GM18508 (cell line): ENCODE results near the gene RNF17.

ENCODE experiments used
- ATAC-seq: cut with Tn5 transposase; IDR thresholded peaks from one replicate; pipeline ENCODE4 v1.9.1; 2021; ENCODE audit warnings: moderate number of reproducible peaks; ENCODE audit not compliant: insufficient read depth, unreplicated experiment

The RNF17 gene

DNA sequence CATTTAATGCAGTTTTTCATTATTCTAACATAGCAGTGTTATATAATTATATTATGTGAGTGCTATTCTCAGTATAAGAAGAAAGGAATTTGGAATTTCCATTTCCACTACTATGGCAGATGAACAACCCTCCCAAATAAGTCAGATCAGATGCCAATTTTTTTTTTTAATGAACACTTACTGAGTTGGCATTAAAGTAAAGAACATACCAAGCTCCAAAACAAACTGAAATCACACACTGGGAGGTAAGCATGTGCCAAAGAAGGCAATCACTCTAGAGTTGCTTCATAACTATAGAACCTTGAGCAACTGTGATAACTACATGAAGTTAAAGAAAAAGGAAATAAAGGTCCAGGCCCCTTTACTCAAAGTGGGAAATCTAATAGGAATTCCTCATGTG, 90.3 kb downstream of the RNF17 start:
- ATAC-seq, result no peak

DNA sequence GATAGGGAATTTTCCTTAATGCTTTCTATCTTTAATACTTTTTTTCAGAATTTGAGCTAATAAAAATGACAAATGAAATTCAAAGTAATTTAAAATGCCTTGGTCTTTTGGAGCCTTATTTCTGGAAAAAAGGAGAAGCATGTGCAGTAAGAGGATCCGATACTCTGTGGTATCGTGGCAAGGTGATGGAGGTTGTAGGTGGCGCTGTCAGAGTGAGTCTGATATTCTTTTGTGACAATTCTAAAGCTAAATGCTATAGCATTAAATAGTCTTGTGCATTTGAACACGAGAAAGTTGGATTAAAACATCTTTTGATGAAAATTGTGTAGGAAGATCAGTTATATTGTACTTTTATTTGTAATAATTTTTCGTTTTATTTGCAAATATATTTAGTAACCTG, 95.0 kb downstream of the RNF17 start:
- ATAC-seq, result no peak

DNA sequence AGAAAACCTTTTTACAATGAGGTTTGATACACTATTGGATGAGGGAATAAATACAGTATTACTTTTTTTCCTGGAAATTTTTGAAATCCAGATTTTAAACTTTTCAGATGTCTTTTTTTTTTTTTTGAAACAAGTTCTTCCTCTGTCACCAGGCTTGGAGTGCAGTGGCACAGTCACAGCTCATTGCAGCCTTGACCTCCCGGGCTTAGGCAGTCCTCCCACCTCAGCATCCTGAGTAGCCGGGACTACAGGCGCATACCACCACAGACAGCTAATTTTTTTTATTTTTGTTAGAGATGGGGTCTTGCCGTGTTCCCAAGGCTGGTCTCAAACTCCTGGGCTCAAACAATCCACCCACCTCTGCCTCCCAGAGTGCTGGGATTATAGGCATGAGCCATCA, 96.8 kb downstream of the RNF17 start:
- ATAC-seq, result no peak

DNA sequence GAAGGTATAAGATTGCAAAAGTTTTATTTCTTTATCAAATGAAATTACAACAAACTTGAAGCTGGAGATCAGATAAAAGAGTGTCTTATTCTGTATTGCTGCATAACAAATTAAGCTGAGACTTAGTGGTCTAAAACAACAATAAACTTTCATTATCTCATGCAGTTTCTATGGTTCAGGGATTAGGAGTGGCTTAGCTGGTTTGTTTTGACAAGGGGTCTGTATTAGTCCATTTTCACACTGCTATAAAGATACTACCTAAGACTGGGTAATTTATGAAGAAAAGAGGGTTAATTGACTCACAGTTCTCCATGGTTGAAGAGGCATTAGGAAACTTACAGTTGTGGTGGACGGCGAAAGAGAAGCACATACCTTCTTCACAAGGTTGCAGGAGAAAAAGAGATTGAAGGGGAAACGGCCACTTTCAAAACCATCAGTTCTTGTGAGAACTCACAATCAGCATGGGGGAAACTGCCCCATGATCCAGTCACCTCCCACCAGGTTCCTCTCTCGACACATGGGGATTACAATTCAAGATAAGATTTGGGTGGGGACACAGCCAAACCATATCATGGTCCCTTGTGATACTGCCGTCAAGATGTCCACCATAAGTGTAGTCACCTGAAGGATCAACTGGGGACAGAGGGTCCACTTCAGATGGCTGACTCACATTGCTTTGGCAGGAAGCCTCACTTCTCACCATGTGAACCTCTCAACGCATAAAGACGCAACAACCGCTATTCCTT, 97.8 kb downstream of the RNF17 start:
- no peak for ATAC-seq

DNA sequence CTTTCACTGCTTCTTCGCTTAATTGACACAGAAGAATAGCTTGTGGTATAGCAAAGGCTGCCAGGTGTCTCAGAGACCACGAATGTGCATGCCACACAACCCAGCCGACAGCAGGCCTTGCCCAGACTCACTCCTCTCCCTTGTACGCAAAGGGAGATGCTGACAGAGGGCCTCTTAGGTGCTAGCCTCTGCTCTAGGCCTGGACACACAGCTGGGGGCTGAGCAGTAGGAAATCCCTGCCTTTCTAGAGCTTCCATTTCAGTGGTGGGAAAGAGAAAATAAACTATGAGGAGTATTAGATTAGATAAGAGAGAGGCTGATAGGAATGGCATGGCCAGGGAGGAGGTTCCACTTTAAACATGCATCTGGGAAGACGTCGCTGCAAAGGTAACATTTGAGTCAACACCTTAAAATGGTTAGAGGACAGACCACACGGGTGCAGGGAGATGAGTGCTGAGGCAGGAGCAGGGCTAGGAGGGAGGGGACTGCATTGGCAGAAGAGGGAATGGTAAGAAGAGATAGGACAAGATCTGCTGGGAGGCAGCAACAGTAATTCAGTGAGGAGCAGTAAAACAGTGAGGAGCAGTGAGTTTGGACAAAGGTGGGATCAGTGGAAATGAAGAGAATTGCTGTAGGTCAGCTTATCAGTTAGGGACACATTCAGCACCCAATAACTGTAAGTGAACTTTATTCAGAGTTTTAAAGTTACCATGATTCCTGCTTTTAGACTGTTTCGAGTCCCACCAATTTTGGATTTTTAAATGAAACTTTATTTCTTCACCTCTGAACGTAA, 100.0 kb downstream of the RNF17 start:
- ATAC-seq, result no peak

DNA sequence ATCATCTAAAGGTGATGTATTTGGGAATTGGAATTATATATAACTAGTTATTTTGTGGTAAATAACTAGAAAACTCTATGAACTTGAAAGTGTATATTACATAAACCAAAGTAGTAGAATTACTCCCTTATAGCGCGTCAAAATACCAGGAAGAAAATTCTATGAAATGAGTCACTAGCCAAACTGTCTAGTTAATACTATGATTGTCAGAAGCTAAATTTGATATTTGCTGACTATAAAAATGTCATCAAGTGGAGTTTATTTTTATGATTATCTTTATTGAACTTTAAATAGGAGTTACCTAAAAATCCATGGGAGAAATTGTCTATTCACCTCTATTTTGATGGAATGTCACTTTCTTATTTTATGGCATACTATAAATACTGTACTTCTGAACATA, 100.6 kb downstream of the RNF17 start:
- no peak for ATAC-seq

DNA sequence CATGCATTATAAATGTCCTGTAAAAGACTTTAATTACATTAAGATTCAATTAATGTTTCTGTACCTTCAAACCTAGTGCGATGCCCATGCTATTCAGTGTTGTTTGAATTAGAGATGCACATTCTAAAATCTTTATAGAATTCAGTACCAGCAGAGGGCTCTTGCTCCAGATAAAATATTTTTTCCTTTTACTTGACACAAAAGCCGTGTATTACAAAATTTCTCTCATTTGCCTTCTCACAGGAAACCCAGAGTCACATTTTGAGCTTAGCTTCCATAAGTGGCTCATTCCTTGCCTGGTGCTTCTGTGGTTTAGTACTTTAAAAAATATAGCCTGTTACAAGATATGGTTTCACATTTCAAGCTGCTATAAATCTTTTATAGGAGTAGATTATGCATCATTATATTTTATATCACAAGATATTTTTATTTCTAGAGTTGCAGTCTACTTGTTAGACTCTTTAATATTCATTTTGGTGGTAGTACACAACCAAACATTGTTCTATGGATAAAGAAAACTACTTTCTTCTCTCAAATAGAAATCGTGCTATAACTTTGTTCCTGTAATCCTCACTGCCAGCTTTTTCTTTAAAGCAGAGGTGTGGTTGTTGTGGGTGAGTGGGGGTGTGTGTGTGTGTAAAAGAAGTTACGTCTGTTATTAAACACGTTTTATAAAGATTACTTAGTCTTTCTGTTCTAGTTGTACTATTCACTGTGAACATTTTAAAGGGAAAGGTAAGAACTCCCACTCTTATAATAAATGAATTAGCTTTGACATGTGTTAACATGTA, 101.4 kb downstream of the RNF17 start:
- no peak for ATAC-seq

DNA sequence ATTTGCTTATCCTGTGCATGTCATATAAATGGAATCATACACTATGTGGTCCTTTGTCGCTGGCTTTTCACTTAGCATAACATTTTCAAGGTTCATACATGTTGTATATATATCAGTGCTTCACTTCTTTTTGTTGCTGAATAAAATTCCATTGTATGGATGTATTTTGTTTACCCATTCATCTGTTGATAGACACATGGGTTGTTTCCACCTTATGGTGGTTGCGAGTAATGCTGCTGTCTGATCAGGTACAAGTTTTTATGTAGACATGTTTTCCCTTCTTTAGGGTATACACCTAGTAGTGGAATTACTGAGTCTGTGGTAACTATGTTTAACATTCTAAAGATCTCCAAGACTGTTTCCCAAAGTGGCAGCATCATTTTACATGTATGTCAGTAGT, 102.5 kb downstream of the RNF17 start:
- ATAC-seq, result no peak

DNA sequence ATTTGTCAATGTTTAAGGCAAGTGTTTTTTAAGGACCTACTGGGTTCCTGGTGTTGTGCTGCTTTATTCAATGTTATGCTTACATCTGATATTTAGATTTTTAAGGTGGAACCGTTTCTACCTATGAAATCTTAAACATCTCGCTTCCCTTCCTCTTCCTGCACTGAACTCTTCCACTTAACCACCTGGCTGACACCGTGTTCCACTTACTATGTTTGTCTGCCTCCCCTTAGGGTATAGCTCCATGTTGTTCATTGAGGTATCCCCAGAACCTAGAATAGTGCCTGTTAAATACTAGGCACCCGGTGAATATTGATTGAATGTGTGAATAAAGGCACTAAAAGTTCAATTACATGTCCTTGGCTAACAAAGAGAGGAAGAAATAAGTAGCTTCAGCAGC, 104.9 kb downstream of the RNF17 start:
- ATAC-seq, result no peak

DNA sequence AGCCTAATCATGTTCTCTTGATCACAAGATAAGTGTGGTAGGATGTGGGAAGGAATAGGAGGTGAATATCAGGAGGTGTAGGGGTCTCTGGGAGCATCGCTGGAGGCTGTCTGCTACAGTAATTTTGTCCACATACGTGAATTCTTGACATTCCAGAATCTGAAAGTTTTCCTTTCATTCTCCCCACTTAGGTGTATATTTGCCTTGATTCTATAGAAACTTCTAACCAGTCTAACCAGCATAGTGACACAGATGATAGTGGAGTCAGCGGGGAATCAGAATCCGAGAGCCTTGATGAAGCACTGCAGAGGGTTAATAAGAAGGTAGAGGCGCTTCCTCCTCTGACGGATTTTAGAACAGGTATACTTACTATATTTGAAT, 106.4 kb downstream of the RNF17 start:
- ATAC-seq, result no peak

DNA sequence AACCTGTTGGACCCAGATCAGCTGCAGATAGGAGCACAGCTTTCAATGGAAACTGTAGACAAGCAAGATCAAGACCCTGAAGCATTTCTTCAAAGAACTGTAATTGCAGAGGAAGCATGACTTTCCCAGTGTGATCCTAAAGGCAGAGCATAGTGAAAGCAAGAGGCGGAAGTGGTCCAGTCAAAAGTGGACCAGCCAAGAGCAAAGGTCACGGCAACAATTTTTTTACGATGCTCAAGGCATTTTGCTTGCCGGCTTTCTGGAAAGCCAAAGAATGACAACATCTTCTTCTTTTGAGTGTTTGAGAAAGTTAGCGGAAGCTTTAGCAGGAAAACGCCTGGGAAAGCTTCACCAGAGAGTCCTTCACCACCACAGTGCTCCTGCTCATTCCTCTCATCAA, 111.6 kb downstream of the RNF17 start:
- ATAC-seq, result no peak

DNA sequence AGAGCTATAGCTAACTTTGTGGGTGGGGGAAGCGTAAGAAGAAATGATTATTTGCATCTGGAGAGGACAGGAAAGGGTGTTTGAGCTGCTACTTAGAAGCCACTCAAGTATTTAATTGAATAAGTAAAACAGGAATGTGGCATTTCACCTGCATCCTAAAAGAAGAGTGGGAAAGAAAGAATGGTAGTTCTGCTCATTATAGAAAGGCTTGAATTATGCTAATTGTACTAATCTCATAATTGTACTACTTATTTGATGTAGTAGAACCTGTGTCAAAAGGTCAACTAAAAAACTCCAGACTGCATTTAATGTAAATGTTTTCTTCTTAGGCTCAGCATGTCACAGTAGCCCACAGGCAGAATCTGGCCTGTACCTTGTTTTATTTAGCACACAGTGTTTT, 113.6 kb downstream of the RNF17 start:
- no peak for ATAC-seq

DNA sequence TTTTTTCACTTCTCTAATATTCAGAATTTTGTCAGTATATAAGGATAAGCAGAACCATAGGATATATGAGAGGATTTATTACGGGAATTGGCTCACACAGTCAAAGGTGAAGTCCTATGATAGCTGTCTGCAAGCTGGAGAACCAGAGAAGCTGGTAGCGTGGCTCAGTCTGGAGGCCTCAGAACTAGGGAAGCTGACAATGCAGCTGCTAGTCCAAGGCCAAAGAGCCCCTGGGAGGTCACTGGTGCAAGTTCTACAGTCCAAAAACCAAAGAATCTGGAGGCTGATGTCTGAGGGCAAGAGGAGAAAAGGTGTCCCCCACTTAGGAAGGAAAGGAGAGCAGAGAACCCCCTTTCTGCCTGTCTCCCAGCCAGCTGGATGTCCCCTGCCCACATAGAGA, 114.4 kb downstream of the RNF17 start:
- ATAC-seq, result no peak

DNA sequence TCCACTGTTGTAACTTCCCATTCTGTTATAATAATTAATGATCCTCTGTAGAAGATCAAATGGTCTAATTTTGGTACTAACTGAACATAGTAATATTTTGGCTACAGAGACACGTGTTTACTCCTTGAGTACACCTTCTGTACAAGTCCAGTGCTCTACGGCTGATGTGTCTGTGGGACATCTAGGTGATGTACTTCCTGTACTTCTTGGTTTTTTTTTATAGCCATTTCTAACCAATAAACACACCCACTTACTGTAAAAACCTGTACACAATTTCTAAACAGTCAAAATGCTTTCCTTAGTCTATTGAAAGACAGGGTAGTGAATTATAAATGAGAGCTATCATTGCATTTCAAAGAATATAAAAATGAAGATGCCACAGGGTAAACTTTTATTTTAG, 118.7 kb downstream of the RNF17 start:
- ATAC-seq, result no peak

DNA sequence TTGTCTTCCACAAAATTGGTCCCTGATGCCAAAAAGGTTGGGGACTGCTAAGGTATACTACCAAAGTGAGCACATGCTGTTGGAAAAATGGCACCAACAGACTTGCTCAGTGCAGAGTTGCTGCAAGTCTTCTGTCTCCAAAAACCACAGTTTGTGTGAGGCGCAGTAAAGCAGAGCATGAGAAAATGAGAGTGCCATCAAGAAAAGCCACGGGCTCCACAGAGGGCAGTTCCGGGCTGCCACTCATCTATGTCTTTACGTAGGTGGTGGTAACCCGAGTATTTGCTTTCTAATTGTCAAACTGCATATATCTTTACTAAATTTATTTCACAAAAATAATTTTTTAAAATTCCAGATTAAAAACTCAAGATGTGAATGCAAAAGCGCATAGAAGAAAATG, 123.8 kb downstream of the RNF17 start:
- ATAC-seq, result peak; percentile 68

DNA sequence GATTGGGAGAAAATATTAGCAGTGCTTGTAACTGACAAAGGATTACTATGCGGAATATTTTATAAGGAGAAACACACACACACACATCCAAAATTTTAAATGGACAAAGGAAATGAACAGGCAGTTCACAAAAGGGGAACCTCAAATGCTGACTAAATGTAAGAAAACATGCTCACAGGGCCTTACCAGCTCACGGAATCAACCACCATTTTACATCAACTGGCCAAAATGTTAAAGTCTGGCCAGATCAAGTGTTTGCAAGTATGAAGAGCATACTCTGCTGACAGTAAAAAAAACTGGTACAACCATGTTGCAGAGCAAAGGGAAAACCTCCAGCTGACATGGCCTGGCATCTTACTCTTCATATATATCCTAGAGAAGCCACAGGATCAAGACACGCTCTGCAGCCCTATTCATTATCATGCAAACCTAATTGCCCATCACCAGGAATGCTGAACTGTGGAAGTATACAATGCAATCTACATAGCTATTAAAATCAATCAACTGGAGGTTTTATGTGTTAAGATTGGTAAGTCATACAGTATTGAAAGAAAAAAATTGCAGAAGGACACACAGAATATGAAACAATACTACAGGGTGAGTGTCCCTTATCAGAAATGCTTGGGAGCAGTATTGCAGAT, 124.4 kb downstream of the RNF17 start:
- ATAC-seq, result no peak

DNA sequence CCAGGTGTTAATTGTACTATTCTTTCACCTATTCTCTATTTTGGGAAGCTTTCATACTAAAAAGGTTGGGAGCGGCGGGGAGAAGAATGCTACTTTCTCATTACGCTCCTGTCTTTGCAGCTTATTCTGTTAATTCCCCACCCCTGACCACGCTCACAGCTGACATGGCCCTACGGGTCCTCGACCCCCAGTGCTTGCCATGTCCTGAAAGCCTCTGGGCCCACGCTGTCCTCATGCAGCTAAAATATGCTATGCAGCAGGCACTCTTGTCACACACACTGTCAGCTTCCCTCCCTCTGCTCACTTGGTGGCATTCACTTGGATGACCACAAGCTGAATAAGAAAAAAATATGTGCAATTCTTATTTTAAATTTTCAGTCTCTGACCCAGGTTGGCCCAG, 126.3 kb downstream of the RNF17 start:
- ATAC-seq, result no peak

DNA sequence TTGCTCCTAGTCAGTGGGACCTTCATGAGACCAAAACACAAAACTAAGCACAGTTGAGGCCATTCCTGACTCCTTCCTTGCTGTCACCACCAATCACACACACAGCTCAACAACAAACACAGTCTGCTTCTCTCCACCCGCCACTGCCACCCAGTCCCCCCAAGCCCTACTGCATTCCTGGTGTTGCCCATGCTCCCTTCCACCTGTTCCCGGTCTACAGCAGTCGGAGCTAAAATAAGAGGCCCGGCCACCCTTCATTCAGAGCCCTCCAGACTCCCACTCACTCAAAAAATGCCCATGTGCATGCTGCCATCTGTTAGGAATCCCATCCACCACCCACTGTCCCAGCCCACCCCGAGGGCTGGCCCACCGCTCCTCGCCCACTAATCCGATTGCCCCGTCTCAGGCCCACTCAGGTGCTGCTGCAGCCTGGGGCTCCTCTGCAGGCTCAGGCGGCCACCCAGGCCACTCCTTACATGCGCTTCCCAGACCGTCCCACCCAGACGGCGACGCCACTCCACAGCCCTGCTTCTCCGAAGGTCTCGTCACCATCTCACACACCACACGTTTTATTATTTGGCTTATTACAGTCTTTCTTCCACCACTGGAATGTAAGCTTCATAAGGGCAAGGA, 127.6 kb downstream of the RNF17 start:
- ATAC-seq, result no peak

DNA sequence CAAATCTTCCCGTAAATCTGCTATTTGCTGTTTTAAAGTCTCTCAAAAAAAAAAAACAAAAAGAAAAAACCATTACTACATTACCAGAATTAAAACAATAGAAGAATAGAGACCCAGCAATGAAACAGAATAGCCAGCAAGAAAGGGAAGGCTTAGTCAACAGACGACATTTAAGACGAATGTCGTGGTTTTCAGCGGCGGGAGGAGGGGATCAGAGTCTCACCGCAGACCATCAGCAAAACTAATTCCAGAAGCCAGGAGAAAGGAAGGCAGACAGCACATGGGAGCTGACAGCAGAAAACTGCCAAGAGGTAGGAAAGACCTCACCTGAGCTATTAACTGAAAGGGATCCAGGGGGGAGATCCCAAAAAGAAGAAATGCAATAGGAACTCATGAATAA, 128.9 kb downstream of the RNF17 start:
- ATAC-seq, result no peak

DNA sequence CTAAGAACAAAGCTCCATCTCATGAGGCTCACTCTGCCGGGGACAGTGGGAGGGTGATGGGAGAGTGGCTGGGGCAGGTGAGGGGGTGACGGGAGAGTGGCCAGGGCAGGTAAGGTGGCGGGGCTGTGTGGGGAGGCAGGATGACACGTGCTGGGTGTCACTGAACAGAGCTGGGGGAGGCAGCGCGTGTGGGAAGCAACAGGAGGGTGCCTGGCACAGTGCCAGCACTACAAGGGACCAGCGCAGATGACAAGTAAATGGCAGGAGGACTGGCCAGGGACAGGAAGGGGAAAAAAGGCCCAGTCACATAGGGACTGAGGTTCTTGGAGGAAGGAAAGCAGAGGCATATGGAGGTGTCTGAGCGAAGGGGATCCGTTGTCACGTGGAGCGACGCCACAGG, 129.9 kb downstream of the RNF17 start:
- ATAC-seq, result no peak
